NT2/D1 (cell line): Measurements from ENCODE around the gene CHMP4A.

Source experiments
- DNase-seq: peaks from one replicate; pipeline ENCODE4 v3.0.0-alpha.2; 2011; ENCODE audit warnings: low read depth, low spot score
- H3K27me3 ChIP-seq: 2 replicates; pipeline ENCODE4 v1.6.0; 2011; ENCODE audit warnings: mild to moderate bottlenecking; ENCODE audit not compliant: insufficient read length, insufficient read depth
- H3K36me3 ChIP-seq: 2 replicates; pipeline ENCODE4 v1.6.1; 2011; ENCODE audit warnings: mild to moderate bottlenecking, low read length, mixed read lengths; ENCODE audit not compliant: insufficient read depth, insufficient read length
- H3K4me1 ChIP-seq: 2 replicates; pipeline ENCODE4 v1.5.1; 2011; ENCODE audit not compliant: insufficient read depth, insufficient read length
- H3K4me3 ChIP-seq: 2 replicates; pipeline ENCODE4 v1.5.1; 2011; ENCODE audit warnings: low read depth; ENCODE audit not compliant: insufficient read length
- H3K9ac ChIP-seq: 2 replicates; pipeline ENCODE4 v1.6.0; 2011; ENCODE audit warnings: low read depth; ENCODE audit not compliant: insufficient read length
- H3K9me3 ChIP-seq: 2 replicates; pipeline ENCODE4 v1.5.1; 2011; ENCODE audit warnings: mild to moderate bottlenecking, low read length; ENCODE audit not compliant: insufficient read depth
- SUZ12 ChIP-seq: IDR thresholded peaks from 2 replicates; pipeline ENCODE4 v1.6.1; 2011; ENCODE audit not compliant: insufficient read length, insufficient read depth; ENCODE audit errors: extremely low read depth
- YY1 ChIP-seq: IDR thresholded peaks from 2 replicates; pipeline ENCODE4 v1.6.1; 2011; ENCODE audit not compliant: insufficient read length, insufficient read depth
- ZNF274 ChIP-seq: IDR thresholded peaks from 2 replicates; pipeline ENCODE4 v1.6.1; 2011; ENCODE audit warnings: mild to moderate bottlenecking, low read depth, low read length

Gene CHMP4A

GRCh38 chr14:24258548-24259265 lies 45.4 kb upstream of the CHMP4A start:
- Histone ChIP-seq H3K36me3 (peaks cover 29% of the 10 kb centered on the region), H3K4me3 (no peak overlapping the region), H3K4me1 (peaks cover 9% of the 10 kb centered on the region), H3K9me3 (no peaks in the 10 kb centered on the region), H3K27me3 (no peaks in the 10 kb centered on the region), H3K9ac (no peak overlapping the region)
- TF ChIP-seq SUZ12 = no peak
- no peak for TF ChIP-seq YY1
- no peak for TF ChIP-seq ZNF274
- DNase-seq = no peak

DNA sequence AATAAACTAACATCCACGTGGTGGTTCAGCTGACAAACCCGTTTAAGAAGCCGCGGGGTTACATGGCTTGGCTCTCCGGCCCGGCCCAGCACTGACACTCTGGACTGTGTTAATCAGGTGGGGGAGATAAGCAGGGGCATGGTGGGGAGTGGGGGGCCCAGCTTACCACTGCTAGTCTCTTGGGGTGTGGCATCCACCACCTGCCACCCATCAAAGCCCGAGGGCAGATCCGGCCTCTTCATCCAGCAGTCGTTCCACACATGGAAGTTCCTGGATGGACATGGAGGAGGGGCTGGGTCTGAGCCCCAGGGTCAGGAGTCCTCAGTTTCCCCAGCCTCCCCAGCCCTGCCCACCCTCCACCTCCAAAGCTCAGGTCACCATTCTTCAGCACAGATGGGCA lies 44.8 kb upstream of the CHMP4A start:
- H3K4me3 ChIP-seq = no peak overlapping the region
- H3K9ac ChIP-seq = no peak overlapping the region
- TF ChIP-seq YY1 = no peak
- no peaks in the 10 kb centered on the region for H3K27me3 ChIP-seq
- no peaks in the 10 kb centered on the region for H3K9me3 ChIP-seq
- DNase-seq = no peak
- H3K4me1 ChIP-seq = peaks cover 6% of the 10 kb centered on the region
- peaks cover 32% of the 10 kb centered on the region for H3K36me3 ChIP-seq

- H3K4me1 ChIP-seq = peaks cover 4% of the 10 kb centered on the region
- no peak for TF ChIP-seq YY1
- TF ChIP-seq SUZ12 = no peak
- TF ChIP-seq ZNF274 = no peak
- no peaks in the 10 kb centered on the region for H3K27me3 ChIP-seq
- H3K36me3 ChIP-seq = peaks cover 37% of the 10 kb centered on the region
- H3K9ac ChIP-seq = no peak overlapping the region
- no peak for DNase-seq
- no peak overlapping the region for H3K4me3 ChIP-seq
- no peaks in the 10 kb centered on the region for H3K9me3 ChIP-seq
Observed at GRCh38 chr14:24256960-24257359, 43.7 kb upstream of the CHMP4A start.

- H3K4me3 ChIP-seq = no peak overlapping the region
- no peaks in the 10 kb centered on the region for H3K9me3 ChIP-seq
- H3K27me3 ChIP-seq = no peaks in the 10 kb centered on the region
- H3K36me3 ChIP-seq = peaks cover 30% of the 10 kb centered on the region
- peaks cover 4% of the 10 kb centered on the region for H3K4me1 ChIP-seq
- TF ChIP-seq YY1 = no peak
- no peak for TF ChIP-seq ZNF274
- no peak for DNase-seq
- H3K9ac ChIP-seq = no peak overlapping the region
Observed at GRCh38 chr14:24255931-24256711, 42.8 kb upstream of the CHMP4A start.

DNA sequence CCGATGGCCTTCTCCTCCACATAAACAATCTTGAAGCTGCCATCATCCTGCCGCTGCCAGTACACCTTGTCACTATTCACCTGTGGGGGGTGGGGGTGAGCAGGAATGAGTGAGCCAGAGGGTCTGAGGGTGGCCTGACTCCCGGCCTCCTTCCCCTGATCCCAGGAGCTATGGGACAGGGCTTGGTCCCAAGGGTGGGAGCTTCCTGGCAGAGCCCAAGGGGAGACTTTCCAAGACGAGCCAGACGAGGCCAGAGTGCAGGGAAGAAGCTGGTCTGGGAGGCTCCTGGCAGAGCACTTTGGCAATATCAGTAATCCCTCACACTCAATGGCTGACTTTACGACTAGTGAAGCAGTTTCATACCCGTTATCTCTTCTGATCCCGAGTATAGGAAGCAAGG lies 42.1 kb upstream of the CHMP4A start:
- Histone ChIP-seq H3K9me3 (no peaks in the 10 kb centered on the region), H3K27me3 (no peaks in the 10 kb centered on the region), H3K36me3 (peaks cover 30% of the 10 kb centered on the region), H3K9ac (no peak overlapping the region), H3K4me3 (no peak overlapping the region), H3K4me1 (peaks cover 4% of the 10 kb centered on the region)
- no peak for TF ChIP-seq SUZ12
- TF ChIP-seq YY1 = no peak
- no peak for TF ChIP-seq ZNF274
- no peak for DNase-seq

DNA sequence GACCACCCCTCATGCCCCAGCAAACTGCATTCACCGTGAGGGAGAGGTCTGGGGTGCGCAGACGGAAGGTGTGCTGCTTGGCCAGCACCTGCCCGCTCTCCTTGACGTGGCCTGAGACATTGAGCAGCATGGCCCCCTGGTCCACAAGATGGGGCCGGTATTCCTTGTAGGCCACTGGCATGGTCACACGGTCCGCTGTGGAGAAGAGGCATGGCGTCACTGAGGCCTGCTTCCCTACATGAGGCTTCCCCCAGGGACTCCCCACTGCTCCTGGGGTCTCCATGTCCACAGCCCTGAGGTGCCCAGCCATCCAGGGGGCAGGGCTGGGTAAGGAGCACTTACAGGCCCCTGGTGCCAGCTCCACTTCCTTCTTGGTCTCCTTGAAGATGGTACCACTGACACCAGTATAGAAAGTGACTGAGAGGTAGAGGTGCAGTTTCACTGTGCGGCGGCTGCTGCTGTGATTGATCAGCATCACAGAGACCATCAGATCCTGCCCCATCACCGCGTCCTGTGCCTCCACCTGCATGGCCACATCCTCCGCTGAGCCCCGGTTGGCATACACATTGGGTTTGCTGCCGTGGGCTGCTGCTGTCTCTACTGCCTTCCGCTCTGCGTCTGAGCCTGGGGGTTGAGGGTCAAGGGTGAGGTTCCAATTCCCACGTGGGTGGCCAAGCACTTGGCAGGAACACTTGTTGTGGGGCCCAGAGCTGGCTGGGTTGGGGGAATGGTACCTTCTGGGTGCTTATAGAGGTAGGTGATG lies 41.5 kb upstream of the CHMP4A start:
- Histone ChIP-seq H3K4me3 (no peak overlapping the region), H3K9ac (no peak overlapping the region), H3K36me3 (peaks cover 30% of the 10 kb centered on the region), H3K9me3 (no peaks in the 10 kb centered on the region), H3K4me1 (peaks cover 4% of the 10 kb centered on the region), H3K27me3 (no peaks in the 10 kb centered on the region)
- DNase-seq = no peak
- TF ChIP-seq ZNF274 (no peak), SUZ12 (no peak), YY1 (no peak)

DNA sequence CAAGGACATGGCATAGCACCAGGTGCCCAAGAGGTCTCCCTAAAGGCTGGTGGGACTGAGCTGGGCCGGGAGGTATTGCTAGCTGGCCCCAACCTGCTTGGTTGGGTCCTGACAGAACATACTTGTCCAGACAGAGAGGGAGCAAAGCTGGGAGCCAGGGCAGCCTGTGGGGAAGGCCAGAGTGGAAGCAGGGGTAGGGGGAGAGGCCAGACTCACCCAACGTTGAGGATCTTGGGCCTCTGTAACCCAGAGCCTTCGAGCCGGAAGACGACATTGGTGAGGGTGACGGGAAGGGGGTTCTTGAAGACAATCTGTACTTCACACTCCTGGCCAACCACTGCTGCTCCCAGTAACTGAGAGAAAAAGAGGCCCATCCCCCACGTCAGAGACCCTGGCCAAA lies 40.6 kb upstream of the CHMP4A start:
- Histone ChIP-seq H3K36me3 (peaks cover 30% of the 10 kb centered on the region), H3K4me3 (no peak overlapping the region), H3K27me3 (no peaks in the 10 kb centered on the region), H3K9me3 (no peaks in the 10 kb centered on the region), H3K9ac (no peak overlapping the region), H3K4me1 (peaks cover 3% of the 10 kb centered on the region)
- no peak for DNase-seq
- TF ChIP-seq ZNF274 = no peak
- TF ChIP-seq SUZ12 = no peak
- no peak for TF ChIP-seq YY1
